Lower leg skin (tissue), 4 donors: ENCODE results near the gene REPS1. TPM values are rescaled to one million over a fixed set of nuclear protein-coding genes. Genes with fewer than 3 reads are reported as not detected.

Experiments
- DNase-seq, 2 donors: peaks; one replicate each; pipeline ENCODE4 v3.0.0-alpha.2; 2019; ENCODE audit warnings: low spot score in 2 of 2
- H3K4me3 ChIP-seq: fragments of 200-600 bp; sonication (generic); 2 replicates; pipeline ENCODE4 v1.5.1; 2017; ENCODE audit warnings: mild to moderate bottlenecking, low read depth; ENCODE audit not compliant: poor library complexity, severe bottlenecking
- POLR2A ChIP-seq, 2 donors: fragments of 450-650 bp; IDR thresholded peaks; one replicate each; pipeline ENCODE4 v1.6.1; 2016 to 2017; ENCODE audit warnings: antibody characterized with exemption in 2 of 2, mild to moderate bottlenecking in 1 of 2, moderate library complexity in 1 of 2
- WGBS, 2 donors: methylation state at CpG; one replicate each; pipeline ENCODE4 v1.1.5; 2018; 5-methylcytosine and 5-hydroxymethylcytosine counted together
- intact Hi-C: fragments of 100-400 bp; cut with DNase I; formaldehyde crosslinking; loops from one replicate; pipeline ENCODE4 v1.15.0; 2023; ENCODE audit warnings: low total_unique reads
- total RNA-seq, 4 donors: library from RNA; depleted of rRNA; stranded (reverse); fragments of >200 nt; gene quantifications; one replicate each; pipeline ENCODE4 v1.1.0, GENCODE V29; 2016
- TF ChIP-seq, protein P1 (sequence below), 3 donors: fragments of 450-650 bp; IDR thresholded peaks; one replicate each; pipeline ENCODE4 v1.5.1; 2016; ENCODE audit warnings: antibody characterized with exemption in 3 of 3, mild to moderate bottlenecking in 3 of 3, moderate library complexity in 2 of 3

Gene REPS1
- total RNA-seq, 4 donors from 2014 or later, result 47.1 to 111 (median 67.6) TPM

DNA sequence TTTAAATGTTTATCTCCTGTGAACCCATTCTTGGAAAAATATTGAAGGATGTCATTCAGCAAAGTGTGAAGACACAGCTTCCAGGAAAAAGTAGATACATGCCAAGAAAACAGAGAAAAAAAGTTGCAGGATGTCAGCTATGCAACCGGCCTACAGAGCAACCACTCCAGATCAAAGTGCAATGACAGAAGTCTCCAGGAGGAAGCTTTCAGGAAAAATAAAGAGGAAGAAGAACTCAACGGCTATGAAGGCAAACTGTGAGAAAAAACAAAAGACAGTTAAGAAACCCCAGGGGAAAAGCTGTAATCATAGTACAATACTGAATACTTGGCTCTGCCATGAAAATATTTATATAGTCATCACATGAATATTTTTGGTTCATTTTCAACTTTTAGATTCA is 30.6 kb downstream of the REPS1 start:
- TF ChIP-seq POLR2A (IDR thresholded peaks at IDR 0.05), result no peak
- TF ChIP-seq, protein P1, sequence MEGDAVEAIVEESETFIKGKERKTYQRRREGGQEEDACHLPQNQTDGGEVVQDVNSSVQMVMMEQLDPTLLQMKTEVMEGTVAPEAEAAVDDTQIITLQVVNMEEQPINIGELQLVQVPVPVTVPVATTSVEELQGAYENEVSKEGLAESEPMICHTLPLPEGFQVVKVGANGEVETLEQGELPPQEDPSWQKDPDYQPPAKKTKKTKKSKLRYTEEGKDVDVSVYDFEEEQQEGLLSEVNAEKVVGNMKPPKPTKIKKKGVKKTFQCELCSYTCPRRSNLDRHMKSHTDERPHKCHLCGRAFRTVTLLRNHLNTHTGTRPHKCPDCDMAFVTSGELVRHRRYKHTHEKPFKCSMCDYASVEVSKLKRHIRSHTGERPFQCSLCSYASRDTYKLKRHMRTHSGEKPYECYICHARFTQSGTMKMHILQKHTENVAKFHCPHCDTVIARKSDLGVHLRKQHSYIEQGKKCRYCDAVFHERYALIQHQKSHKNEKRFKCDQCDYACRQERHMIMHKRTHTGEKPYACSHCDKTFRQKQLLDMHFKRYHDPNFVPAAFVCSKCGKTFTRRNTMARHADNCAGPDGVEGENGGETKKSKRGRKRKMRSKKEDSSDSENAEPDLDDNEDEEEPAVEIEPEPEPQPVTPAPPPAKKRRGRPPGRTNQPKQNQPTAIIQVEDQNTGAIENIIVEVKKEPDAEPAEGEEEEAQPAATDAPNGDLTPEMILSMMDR (IDR thresholded peaks at IDR 0.05), result no peak
- no peak overlapping the region for H3K4me3 ChIP-seq
- WGBS, 2 donors, result 4 to 8% methylated on average over 2 of the region's 2 CpGs
- intact Hi-C loops, result no loop called here
- no peak for DNase-seq

DNA sequence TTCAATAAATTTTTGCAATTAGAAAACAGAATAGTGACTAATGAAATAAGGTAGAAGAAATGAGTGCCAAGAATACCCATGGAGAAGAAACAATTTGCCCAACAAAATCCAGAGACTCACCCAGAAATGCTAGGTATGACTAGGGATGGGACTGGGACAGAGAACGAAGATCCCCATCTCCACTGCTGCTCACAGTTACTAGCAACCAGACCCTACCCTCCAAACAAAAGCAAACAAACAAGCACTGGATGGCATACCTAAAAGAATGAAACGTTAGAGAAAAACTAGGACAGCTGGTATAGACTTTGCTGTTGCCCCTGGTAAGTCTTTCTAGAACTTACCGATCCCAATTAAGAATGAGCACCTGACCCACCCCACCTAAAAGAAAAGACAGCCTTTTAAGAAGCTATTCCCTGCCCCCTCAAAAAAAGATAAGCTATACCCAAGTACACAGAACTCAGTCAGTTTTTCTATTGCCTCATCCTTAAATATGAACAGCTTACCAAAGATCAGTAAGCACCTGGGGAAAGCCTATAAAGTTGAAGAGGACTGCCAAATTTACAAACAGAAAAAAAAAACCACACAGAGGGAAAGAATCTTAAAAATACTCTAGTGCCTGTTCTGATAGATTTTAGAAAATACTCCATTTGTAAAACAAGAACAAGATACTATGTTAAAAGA is 31.7 kb downstream of the REPS1 start:
- TF ChIP-seq POLR2A (IDR thresholded peaks at IDR 0.05), result no peak
- TF ChIP-seq, protein P1 (IDR thresholded peaks at IDR 0.05), result no peak
- no peak for DNase-seq
- intact Hi-C loops, result no loop called here
- 85 to 92% methylated on average over 3 of the region's 3 CpGs for WGBS, 2 donors
- H3K4me3 ChIP-seq, result no peak overlapping the region

DNA sequence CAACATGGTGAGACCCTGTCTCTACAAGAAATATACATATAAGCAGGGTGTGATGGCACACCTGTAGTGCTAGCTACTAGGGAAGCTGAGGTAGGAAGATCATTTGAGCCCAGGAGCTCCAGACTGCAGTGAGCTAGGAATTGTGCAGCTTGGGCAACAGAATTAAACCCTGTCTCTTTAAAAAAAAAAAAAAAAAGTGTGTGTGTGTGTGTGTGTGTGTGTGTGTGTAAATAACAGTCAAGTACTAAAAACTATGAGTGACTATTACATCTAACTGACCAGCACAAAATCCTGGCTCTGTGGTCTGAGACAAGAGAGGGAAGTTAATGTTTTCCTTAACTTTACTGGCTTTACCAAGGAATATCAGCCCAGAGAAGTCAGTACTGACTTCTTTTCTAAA is 32.8 kb downstream of the REPS1 start:
- DNase-seq, result no peak
- no peak overlapping the region for H3K4me3 ChIP-seq
- intact Hi-C loops, result no loop called here
- TF ChIP-seq, protein P1 (IDR thresholded peaks at IDR 0.05), result no peak
- no peak for TF ChIP-seq POLR2A (IDR thresholded peaks at IDR 0.05)

DNA sequence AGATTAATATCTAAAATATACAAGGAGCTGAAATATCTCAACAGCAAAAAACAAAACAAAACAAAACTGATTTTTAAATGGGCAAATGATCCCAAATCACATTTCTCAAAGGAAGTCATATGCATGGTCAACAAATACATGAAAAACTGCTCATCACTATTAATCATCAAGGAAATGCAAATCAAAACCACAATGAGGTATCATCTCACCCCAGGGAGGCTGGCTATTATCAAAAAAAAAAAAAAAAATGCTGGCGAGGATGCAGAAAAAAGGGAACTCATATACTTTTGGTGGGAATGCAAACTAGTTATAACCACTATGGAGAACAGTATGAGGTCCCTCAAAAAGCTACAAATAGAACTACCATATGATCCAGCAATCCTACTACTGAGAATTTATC is 34.6 kb downstream of the REPS1 start:
- H3K4me3 ChIP-seq, result no peak overlapping the region
- no peak for TF ChIP-seq POLR2A (IDR thresholded peaks at IDR 0.05)
- TF ChIP-seq, protein P1 (IDR thresholded peaks at IDR 0.05), result no peak
- DNase-seq, result no peak
- intact Hi-C loops, result no loop called here
- WGBS, 2 donors, result 0 to 74% methylated on average over 1 of the region's 1 CpG

DNA sequence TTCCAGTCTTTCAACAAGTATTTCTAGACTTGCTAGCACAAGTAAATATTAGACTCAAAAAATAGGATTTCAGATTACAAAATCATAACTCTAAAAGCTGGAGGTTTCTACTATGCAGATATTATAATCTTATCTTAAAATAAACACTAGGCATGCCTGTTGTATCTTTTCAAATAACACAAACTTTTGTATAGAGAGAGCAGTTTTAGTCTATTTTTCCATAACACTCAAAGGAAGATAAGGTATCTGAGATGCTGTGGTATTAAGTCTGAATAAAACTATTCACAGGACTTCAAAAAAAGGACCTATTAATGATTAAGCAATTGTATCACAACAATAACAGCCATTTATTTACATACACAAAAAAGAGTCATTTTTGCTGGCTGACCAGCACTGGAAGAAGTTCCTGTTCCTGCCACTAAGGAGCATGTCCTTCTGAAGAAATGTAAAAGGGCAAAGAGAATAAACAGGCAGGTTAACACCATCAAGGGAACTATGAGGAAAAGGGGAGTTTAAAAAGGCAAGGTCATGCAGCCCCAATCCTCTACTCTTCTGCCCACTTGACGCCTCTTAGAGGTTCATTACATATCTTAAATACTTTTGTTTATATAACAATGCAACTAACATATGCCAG is 39.4 kb downstream of the REPS1 start:
- no peak overlapping the region for H3K4me3 ChIP-seq
- WGBS, 2 donors, result 83 to 96% methylated on average over 1 of the region's 1 CpG
- intact Hi-C loops, result no loop called here
- DNase-seq, result no peak
- TF ChIP-seq, protein P1 (IDR thresholded peaks at IDR 0.05), result no peak
- TF ChIP-seq POLR2A (IDR thresholded peaks at IDR 0.05), result no peak
